SK-N-SH (cell line): Measurements from ENCODE around the gene EPHA6. TPM values are rescaled to one million over a fixed set of nuclear protein-coding genes. Genes with fewer than 3 reads are reported as not detected.
A peak's percentile ranks its signal among the peaks of the same experiment; 100 is the strongest.

ENCODE experiments used
- CTCF ChIA-PET: fragments of 300-600, 350-600 bp; formaldehyde crosslinking; extraction: SDS; loops from one replicate; lab custom pipeline; 2021; lab: Yijun Ruan, JAX
- POLR2A ChIA-PET: fragments of 350-600 bp; sonication (Branson Sonifier 250); formaldehyde crosslinking; extraction: SDS; loops from one replicate; lab custom pipeline; 2020; ENCODE audit warnings: antibody characterized with exemption, inconsistent platforms; lab: Yijun Ruan, JAX
- DNase-seq: peaks from one replicate; pipeline ENCODE4 v3.0.0; 2012
- H2AFZ ChIP-seq: fragments of 200-600 bp; sonication (generic); 2 replicates; pipeline ENCODE4 v1.8.1; 2016; ENCODE audit warnings: antibody characterized with exemption, mild to moderate bottlenecking, low read depth
- H3F3A ChIP-seq: fragments of 200-600 bp; sonication (generic); replicated peaks from 2 replicates; pipeline ENCODE3; 2016; ENCODE audit warnings: antibody characterized with exemption, mild to moderate bottlenecking; ENCODE audit not compliant: insufficient read depth
- H3K27ac ChIP-seq, 2 experiments: fragments of 200-500 bp in 1 of 2; fragments of 200-600 bp in 1 of 2; sonication (Bioruptor generic) in 1 of 2; sonication (generic), shearing (Covaris generic) in 1 of 2; 2 replicates each; pipeline versions ENCODE4 v1.5.1 to v1.6.1; 2014 to 2016; ENCODE audit warnings: low read depth in 2 of 2, inconsistent platforms in 1 of 2, low read length in 1 of 2, mild to moderate bottlenecking in 1 of 2, mixed read lengths in 1 of 2
- H3K27me3 ChIP-seq: fragments of 200-600 bp; sonication (generic), shearing (Covaris generic); 2 replicates; pipeline ENCODE4 v1.6.1; 2016; ENCODE audit warnings: mixed run types; ENCODE audit not compliant: insufficient read depth
- H3K36me3 ChIP-seq, 2 experiments: fragments of 200-500 bp in 1 of 2; fragments of 200-600 bp in 1 of 2; sonication (Bioruptor generic) in 1 of 2; sonication (generic) in 1 of 2; replicated peaks in 1 of 2; 2 replicates each; pipeline versions ENCODE3 to v1.5.1; 2014 to 2016; ENCODE audit warnings: low read length in 1 of 2, mild to moderate bottlenecking in 1 of 2; ENCODE audit not compliant: insufficient read depth in 2 of 2, control insufficient read depth in 1 of 2
- H3K4me1 ChIP-seq, 2 experiments: fragments of 200-500 bp in 1 of 2; fragments of 200-600 bp in 1 of 2; sonication (Bioruptor generic) in 1 of 2; sonication (generic), shearing (Covaris generic) in 1 of 2; 2 replicates each; pipeline versions ENCODE4 v1.5.1 to v1.6.1; 2014 to 2016; ENCODE audit warnings: low read depth in 1 of 2, low read length in 1 of 2, mixed run types in 1 of 2; ENCODE audit not compliant: insufficient read depth in 2 of 2, control insufficient read depth in 1 of 2
- H3K4me2 ChIP-seq: fragments of 200-600 bp; sonication (generic), shearing (Covaris generic); 2 replicates; pipeline ENCODE4 v1.6.1; 2017; ENCODE audit warnings: mixed run types
- H3K4me3 ChIP-seq, 2 experiments: fragments of 200-500 bp in 1 of 2; fragments of 200-600 bp in 1 of 2; sonication (Bioruptor generic) in 1 of 2; sonication (generic), shearing (Covaris generic) in 1 of 2; 2 replicates each; pipeline versions ENCODE4 v1.5.1 to v1.8.1; 2014 to 2016; ENCODE audit warnings: low read depth in 2 of 2, inconsistent platforms in 1 of 2, low read length in 1 of 2, mild to moderate bottlenecking in 1 of 2, mixed read lengths in 1 of 2, moderate library complexity in 1 of 2
- H3K79me2 ChIP-seq: fragments of 200-600 bp; sonication (generic); 2 replicates; pipeline ENCODE4 v1.8.1; 2017; ENCODE audit warnings: mild to moderate bottlenecking; ENCODE audit not compliant: insufficient read depth
- H3K9ac ChIP-seq: fragments of 200-600 bp; sonication (generic); 2 replicates; pipeline ENCODE4 v1.6.1; 2017; ENCODE audit warnings: mixed run types
- H3K9me2 ChIP-seq: fragments of 200-600 bp; sonication (generic); 2 replicates; pipeline ENCODE4 v1.6.1; 2017; ENCODE audit warnings: mixed run types
- H3K9me3 ChIP-seq: fragments of 200-600 bp; sonication (generic); 2 replicates; pipeline ENCODE4 v1.6.1; 2017; ENCODE audit warnings: mixed run types, mild to moderate bottlenecking, moderate library complexity
- H4K20me1 ChIP-seq: fragments of 200-600 bp; sonication (generic); 2 replicates; pipeline ENCODE4 v1.6.1; 2017; ENCODE audit warnings: mild to moderate bottlenecking, mixed run types; ENCODE audit not compliant: insufficient read depth
- CTCF ChIP-seq: fragments of 200-600 bp; sonication (generic); IDR thresholded peaks from 2 replicates; pipeline ENCODE4 v1.6.1; 2017; ENCODE audit warnings: antibody characterized with exemption, mild to moderate bottlenecking, moderate library complexity
- FOXM1 ChIP-seq: IDR thresholded peaks from 2 replicates; pipeline ENCODE4 v1.4.0; 2012; ENCODE audit warnings: low read depth, mild to moderate bottlenecking
- GABPA ChIP-seq: IDR thresholded peaks from 2 replicates; pipeline ENCODE4 v1.4.0; 2012; ENCODE audit warnings: low read depth, mild to moderate bottlenecking
- GATA2 ChIP-seq: sonication (generic); formaldehyde crosslinking; IDR thresholded peaks from 2 replicates; pipeline ENCODE4 v1.5.0; 2020; ENCODE audit warnings: mild to moderate bottlenecking, missing genetic modification reagents
- JUND ChIP-seq: IDR thresholded peaks from 2 replicates; pipeline ENCODE4 v1.4.0; 2012
- MEF2A ChIP-seq: IDR thresholded peaks from 2 replicates; pipeline ENCODE4 v1.4.0; 2012; ENCODE audit warnings: low read depth, borderline replicate concordance
- RAD21 ChIP-seq: IDR thresholded peaks from 2 replicates; pipeline ENCODE4 v1.6.1; 2012; ENCODE audit warnings: mild to moderate bottlenecking, low read length
- SMC3 ChIP-seq: IDR thresholded peaks from 2 replicates; pipeline ENCODE4 v1.6.1; 2012; ENCODE audit warnings: low read depth, low read length, improper control_type of control experiment
- TEAD4 ChIP-seq: IDR thresholded peaks from 2 replicates; pipeline ENCODE4 v1.4.0; 2012; ENCODE audit warnings: mild to moderate bottlenecking, borderline replicate concordance; ENCODE audit not compliant: insufficient read depth
- USF2 ChIP-seq: fragments of 150-350 bp; IDR thresholded peaks from 2 replicates; pipeline ENCODE4 v1.6.1; 2017; ENCODE audit warnings: antibody characterized with exemption, low read length, low read depth, borderline replicate concordance
- WGBS: methylation state at CpG from one replicate; pipeline ENCODE4 v1.1.6; 2017; ENCODE audit warnings: low lambda C conversion rate; 5-methylcytosine and 5-hydroxymethylcytosine counted together
- polyA plus RNA-seq, 3 experiments: library from polyadenylated mRNA; depleted of rRNA; stranded (reverse); fragments of >200 nt; gene quantifications; 2 replicates each; pipeline ENCODE4 v1.2.3, GENCODE V29; 2012

The EPHA6 gene
- polyA plus RNA-seq, 1 of the 3 experiments (the other 2 are of a cell fraction): not detected

GRCh38 chr3:96860882-96861281 lies 46.5 kb downstream of the EPHA6 start:
- H3K27me3 ChIP-seq: no peaks in the 10 kb centered on the region
- H3K4me2 ChIP-seq: no peak overlapping the region
- POLR2A ChIA-PET: no interaction called here
- no peak for TF ChIP-seq GATA2 (CRISPR knock-in tag)
- no peak for TF ChIP-seq GABPA
- no peak for TF ChIP-seq JUND
- TF ChIP-seq USF2: no peak
- no peak for TF ChIP-seq FOXM1
- H3K9me3 ChIP-seq: no peaks in the 10 kb centered on the region
- no peak overlapping the region for H3K9ac ChIP-seq
- no peaks in the 10 kb centered on the region for H3K36me3 ChIP-seq
- WGBS: 0% methylated on average over 1 of the region's 1 CpG
- H3K27ac ChIP-seq: no peak overlapping the region
- H3K4me3 ChIP-seq: no peak overlapping the region
- H3K9me2 ChIP-seq: no peaks in the 10 kb centered on the region
- no peaks in the 10 kb centered on the region for H3K4me1 ChIP-seq
- no peaks in the 10 kb centered on the region for H4K20me1 ChIP-seq
- no peak overlapping the region for H2AFZ ChIP-seq
- H3K79me2 ChIP-seq: no peaks in the 10 kb centered on the region
- H3F3A ChIP-seq: no peaks in the 10 kb centered on the region
- CTCF ChIA-PET: interaction anchor here (1.0 to 3.9 kb wide), 3 partner anchors 796 to 859 kb away, joined by 3 to 41 read pairs (median 6); no protein-coding TSS in a partner anchor
- DNase-seq: no peak

GRCh38 chr3:96863129-96863740 lies 48.8 kb downstream of the EPHA6 start:
- no peak for TF ChIP-seq USF2
- TF ChIP-seq SMC3: peak; percentile 72
- TF ChIP-seq CTCF: peak; percentile 75
- no peak for TF ChIP-seq MEF2A
- TF ChIP-seq RAD21: peak; percentile 89
- TF ChIP-seq TEAD4: no peak
- TF ChIP-seq, all 33 proteins: peak for 3
- Histone ChIP-seq H3K27me3 (no peaks in the 10 kb centered on the region), H3K27ac (no peak overlapping the region), H3K9me3 (no peaks in the 10 kb centered on the region), H4K20me1 (no peaks in the 10 kb centered on the region), H2AFZ (no peak overlapping the region), H3K4me1 (no peaks in the 10 kb centered on the region), H3K4me2 (no peak overlapping the region), H3K4me3 (no peak overlapping the region; a peak in 1 of 4 replicates), H3K9ac (no peak overlapping the region), H3K79me2 (no peaks in the 10 kb centered on the region), H3K9me2 (no peaks in the 10 kb centered on the region), H3K36me3 (no peaks in the 10 kb centered on the region), H3F3A (no peaks in the 10 kb centered on the region)
- DNase-seq: peak; percentile 10
- WGBS: 3% methylated on average over 1 of the region's 1 CpG
- POLR2A ChIA-PET: no interaction called here
- CTCF ChIA-PET: interaction anchor here (0.7 to 3.9 kb wide), 14 partner anchors 9 to 1161 kb away, joined by 3 to 41 read pairs (median 4); partner anchors contain the start of gene ARL6
